COLO668 (cell line): ENCODE data around the gene PAIP2.
"Not testable (repeated sequence)": the region's sequence is repeated elsewhere in the genome, so short reads cannot be mapped to it uniquely, and the experiment has no call there.

Experiments
- DNase-seq: peaks from one replicate; lab custom pipeline; 2025; ENCODE audit not compliant: unreplicated experiment; lab: John Stamatoyannopoulos, UW

The PAIP2 gene

GRCh38 chr5:139314276-139314675, 27.4 kb upstream of the PAIP2 start:
- no peak for DNase-seq

- no peak for DNase-seq
Observed at GRCh38 chr5:139315056-139315615, 26.5 kb upstream of the PAIP2 start.

GRCh38 chr5:139335811-139336210, 5.8 kb upstream of the PAIP2 start:
- DNase-seq: no peak

- no peak for DNase-seq
Observed at GRCh38 chr5:139340051-139340450, 1.6 kb upstream of the PAIP2 start.

GRCh38 chr5:139341187-139341688, 416 bp upstream of the PAIP2 start:
- no peak for DNase-seq

- DNase-seq: no peak
Observed at GRCh38 chr5:139342423-139342723, 719 bp downstream of the PAIP2 start.

- DNase-seq: no peak
Observed at GRCh38 chr5:139343476-139343875, 1.8 kb downstream of the PAIP2 start.

GRCh38 chr5:139344177-139344576, 2.5 kb downstream of the PAIP2 start:
- no peak for DNase-seq

- DNase-seq: not testable (repeated sequence)
Observed at GRCh38 chr5:139345442-139345841, 3.8 kb downstream of the PAIP2 start.

- DNase-seq: not testable (repeated sequence)
Observed at GRCh38 chr5:139347863-139348262, 6.2 kb downstream of the PAIP2 start.

- no peak for DNase-seq
Observed at GRCh38 chr5:139354186-139354585, 12.5 kb downstream of the PAIP2 start.

GRCh38 chr5:139355900-139356299, 14.2 kb downstream of the PAIP2 start:
- not testable (repeated sequence) for DNase-seq

- DNase-seq: no peak
Observed at GRCh38 chr5:139358064-139358463, 16.4 kb downstream of the PAIP2 start.

GRCh38 chr5:139360384-139360783, 18.7 kb downstream of the PAIP2 start:
- no peak for DNase-seq

GRCh38 chr5:139361835-139362429, 20.3 kb downstream of the PAIP2 start:
- DNase-seq: no peak

- DNase-seq: no peak
Observed at GRCh38 chr5:139363937-139364336, 22.3 kb downstream of the PAIP2 start.

- no peak for DNase-seq
Observed at GRCh38 chr5:139364466-139364865, 22.8 kb downstream of the PAIP2 start.

GRCh38 chr5:139368613-139369012, 27.0 kb downstream of the PAIP2 start:
- DNase-seq: no peak

- no peak for DNase-seq
Observed at GRCh38 chr5:139369181-139369580, 27.5 kb downstream of the PAIP2 start.

GRCh38 chr5:139371482-139372435, 30.1 kb downstream of the PAIP2 start:
- DNase-seq: no peak

GRCh38 chr5:139374909-139375308, 33.3 kb downstream of the PAIP2 start:
- DNase-seq: no peak

- no peak for DNase-seq
Observed at GRCh38 chr5:139376364-139376763, 34.7 kb downstream of the PAIP2 start.
